Measurements from ENCODE around the gene TUBA1A.
"Not testable (repeated sequence)": the region's sequence is repeated elsewhere in the genome, so short reads cannot be mapped to it uniquely, and the experiment has no call there.

Gene TUBA1A

GRCh38 chr12:49146406-49146805, 42.5 kb downstream of the TUBA1A start:
- no peak for TF ChIP-seq CTCF (conservative IDR thresholded peaks at IDR 0.05; ENCODE audit: control insufficient read depth, insufficient read depth, low read depth, low read length)
- H3K4me3 ChIP-seq (ENCODE audit: control insufficient read depth, low read depth, low read length) = no peak overlapping the region

GRCh38 chr12:49144384-49144783, 44.5 kb downstream of the TUBA1A start:
- DNase-seq (ENCODE audit: low read depth) = no peak
- TF ChIP-seq CTCF (conservative IDR thresholded peaks at IDR 0.05; ENCODE audit: control insufficient read depth, insufficient read depth, low read depth, low read length) = no peak

More at GRCh38 chr12:49146406-49146805, 42.5 kb downstream of the TUBA1A start:
- DNase-seq (ENCODE audit: low read depth) = no peak

GRCh38 chr12:49138999-49139398, 49.9 kb downstream of the TUBA1A start:
- DNase-seq (ENCODE audit: low read depth) = no peak
- TF ChIP-seq CTCF (conservative IDR thresholded peaks at IDR 0.05; ENCODE audit: control insufficient read depth, insufficient read depth, low read depth, low read length) = no peak
- H3K4me3 ChIP-seq (ENCODE audit: control insufficient read depth, low read depth, low read length) = no peak overlapping the region

More at GRCh38 chr12:49144384-49144783, 44.5 kb downstream of the TUBA1A start:
- H3K4me3 ChIP-seq (ENCODE audit: control insufficient read depth, low read depth, low read length) = no peak overlapping the region

GRCh38 chr12:49138587-49138986, 50.3 kb downstream of the TUBA1A start:
- TF ChIP-seq CTCF (conservative IDR thresholded peaks at IDR 0.05; ENCODE audit: control insufficient read depth, insufficient read depth, low read depth, low read length) = no peak
- no peak for DNase-seq (ENCODE audit: low read depth)
- no peak overlapping the region for H3K4me3 ChIP-seq (ENCODE audit: control insufficient read depth, low read depth, low read length)

- DNase-seq (ENCODE audit: low read depth) = no peak
- no peak overlapping the region for H3K4me3 ChIP-seq (ENCODE audit: control insufficient read depth, low read depth, low read length)
- no peak for TF ChIP-seq CTCF (conservative IDR thresholded peaks at IDR 0.05; ENCODE audit: control insufficient read depth, insufficient read depth, low read depth, low read length)
These were observed 51.4 kb downstream of the TUBA1A start for GRCh38 chr12:49137476-49137875.

- not testable (repeated sequence) for DNase-seq (ENCODE audit: low read depth); H3K4me3 ChIP-seq (ENCODE audit: control insufficient read depth, low read depth, low read length)
These were observed 51.9 kb downstream of the TUBA1A start for GRCh38 chr12:49136997-49137396.

Measured in fibroblast of mammary gland (primary cell).